Spleen (tissue), 11 donors: Measurements from ENCODE around the gene BORCS8. TPM values are rescaled to one million over a fixed set of nuclear protein-coding genes. Genes with fewer than 3 reads are reported as not detected.
A peak's percentile ranks its signal among the peaks of the same experiment; 100 is the strongest.

Source experiments
- DNase-seq: peaks from one replicate; pipeline ENCODE4 v3.0.0-alpha.2; 2020
- H3K27ac ChIP-seq, 8 donors: fragments of 200-600 bp; sonication (generic) in 7 of 8; 1 replicate in 4 of 8; 2 replicates in 4 of 8; pipeline versions ENCODE4 v1.5.0 to v1.8.0; 2016 to 2021; ENCODE audit warnings: inconsistent platforms in 4 of 8, mild to moderate bottlenecking in 4 of 8, moderate library complexity in 1 of 8
- H3K27me3 ChIP-seq, 7 donors: fragments of 200-600 bp; sonication (generic) in 6 of 7; replicated peaks in 1 of 7; 1 replicate in 4 of 7; 2 replicates in 3 of 7; pipeline versions ENCODE4 v1.5.0 to v1.8.0; 2016 to 2021; ENCODE audit warnings: inconsistent platforms in 3 of 7, mild to moderate bottlenecking in 1 of 7
- H3K36me3 ChIP-seq, 6 donors: fragments of 200-600 bp; sonication (generic) in 5 of 6; 1 replicate in 4 of 6; 2 replicates in 2 of 6; pipeline versions ENCODE4 v1.5.0 to v1.8.0; 2016 to 2021; ENCODE audit warnings: inconsistent platforms in 2 of 6
- H3K4me1 ChIP-seq, 6 donors: fragments of 200-600 bp; sonication (generic) in 5 of 6; 1 replicate in 3 of 6; 2 replicates in 3 of 6; pipeline versions ENCODE4 v1.5.0 to v1.8.0; 2016 to 2021; ENCODE audit warnings: inconsistent platforms in 3 of 6
- H3K4me3 ChIP-seq, 8 donors: fragments of 200-600 bp; sonication (generic) in 7 of 8; 1 replicate in 4 of 8; 2 replicates in 4 of 8; pipeline versions ENCODE4 v1.5.0 to v1.8.0; 2016 to 2021; ENCODE audit warnings: inconsistent platforms in 4 of 8, mild to moderate bottlenecking in 4 of 8, moderate library complexity in 2 of 8
- H3K9me3 ChIP-seq, 8 donors: fragments of 200-600 bp; sonication (generic) in 7 of 8; 1 replicate in 4 of 8; 2 replicates in 4 of 8; pipeline versions ENCODE4 v1.5.0 to v1.8.0; 2016 to 2021; ENCODE audit warnings: inconsistent platforms in 4 of 8
- CTCF ChIP-seq, 11 experiments: fragments of 200-600 bp in 7 of 11; fragments of 450-650 bp in 4 of 11; sonication (generic) in 4 of 11; IDR thresholded peaks in 8 of 11; conservative IDR thresholded peaks in 3 of 11; 1 replicate in 7 of 11; 2 replicates in 4 of 11; pipeline versions ENCODE4 v1.4.0 to v1.8.0; 2016 to 2021; ENCODE audit warnings: antibody characterized with exemption in 11 of 11, inconsistent platforms in 4 of 11, mild to moderate bottlenecking in 1 of 11
- POLR2A ChIP-seq, 3 donors: fragments of 450-650 bp; IDR thresholded peaks; one replicate each; pipeline ENCODE4 v1.5.1; 2017; ENCODE audit warnings: antibody characterized with exemption in 3 of 3, mild to moderate bottlenecking in 1 of 3
- POLR2AphosphoS5 ChIP-seq, 3 donors: sonication (generic); formaldehyde crosslinking; IDR thresholded peaks; one replicate each; pipeline ENCODE4 v1.5.1; 2017; ENCODE audit warnings: antibody characterized with exemption in 3 of 3
- WGBS, 5 donors: extraction: QIAGEN DNeasy Blood & Tissue Kit in 3 of 5; methylation state at CpG; one replicate each; pipeline versions ENCODE4 v1.1.5 to v1.1.7; 2013 to 2018; 5-methylcytosine and 5-hydroxymethylcytosine counted together
- intact Hi-C: fragments of 100-400 bp; cut with DNase I; formaldehyde crosslinking; loops from one replicate; pipeline ENCODE4 v1.15.0; 2023; ENCODE audit warnings: low total_unique reads
- polyA plus RNA-seq, 3 donors: library from polyadenylated mRNA; stranded (reverse); fragments of 200-250 nt; gene quantifications; one replicate each; pipeline ENCODE4 v1.2.1, GENCODE V29; 2013
- total RNA-seq, 7 donors: library from RNA; depleted of rRNA in 3 of 7; stranded (reverse); fragments of >200 nt in 3 of 7; fragmentation: NEBNext Ultra II Directional in 4 of 7; extraction: Animal tissue kit (Norgen Biotek cat#: 25700) in 4 of 7; gene quantifications; one replicate each; pipeline versions ENCODE4 v1.1.0 to v1.2.1, GENCODE V29; 2016 to 2021
- donor health status: healthy with polysubstance abuse.
- donor health status: DM: no; HTN: no; CAD: no; lungs with moderate emphysema.
- donor health status: DM: no; HTN: no; CAD: no.
- donor health status: Bipolar disorder and iron deficiency.
- donor health status: healthy.
- donor health status: DM: no; HTN: no; CAD: no.
- donor health status: DM: yes; HTN: yes; CAD: no.

Gene BORCS8
- total and polyA plus RNA-seq, 10 donors: 14.0 to 52.1 (median 26.2) TPM

GRCh38 chr19:19165396-19165795, 26.6 kb downstream of the BORCS8 start:
- intact Hi-C loops: no loop called here
- peaks cover 0 to 26% (median 15%) of the 10 kb centered on the region in 6 donors for H3K4me1 ChIP-seq
- TF ChIP-seq POLR2AphosphoS5 (IDR thresholded peaks at IDR 0.05): no peak
- no peak for TF ChIP-seq CTCF (IDR thresholded peaks at IDR 0.05 in 8 of 11, conservative IDR thresholded peaks at IDR 0.05 in 3 of 11)
- TF ChIP-seq POLR2A (IDR thresholded peaks at IDR 0.05): no peak
- peaks cover 0 to 13% (median 0%) of the 10 kb centered on the region in 7 donors for H3K27me3 ChIP-seq
- H3K9me3 ChIP-seq: no peaks in the 10 kb centered on the region
- no peak for DNase-seq
- peaks cover 0 to 24% (median 0%) of the 10 kb centered on the region in 6 donors for H3K36me3 ChIP-seq
- no peak overlapping the region for H3K4me3 ChIP-seq
- H3K27ac ChIP-seq: no peak overlapping the region
- WGBS, 5 donors: 91 to 100% (median 93%) methylated on average over 1 of the region's 1 CpG

GRCh38 chr19:19162495-19162894, 29.5 kb downstream of the BORCS8 start:
- H3K36me3 ChIP-seq: peaks cover 0 to 20% (median 0%) of the 10 kb centered on the region in 6 donors
- no peak for TF ChIP-seq CTCF (IDR thresholded peaks at IDR 0.05 in 8 of 11, conservative IDR thresholded peaks at IDR 0.05 in 3 of 11)
- no peak overlapping the region for H3K4me3 ChIP-seq
- intact Hi-C loops: no loop called here
- WGBS, 5 donors: 90 to 95% (median 92%) methylated on average over 7 of the region's 7 CpGs
- no peak for DNase-seq
- H3K27ac ChIP-seq: no peak overlapping the region
- no peaks in the 10 kb centered on the region for H3K27me3 ChIP-seq
- peaks cover 0 to 36% (median 13%) of the 10 kb centered on the region in 6 donors for H3K4me1 ChIP-seq
- no peaks in the 10 kb centered on the region for H3K9me3 ChIP-seq

- peak in 1 of 3 donors; percentile 40 for TF ChIP-seq POLR2AphosphoS5 (IDR thresholded peaks at IDR 0.05)
- no peak for TF ChIP-seq POLR2A (IDR thresholded peaks at IDR 0.05)
- no peak for TF ChIP-seq CTCF (IDR thresholded peaks at IDR 0.05 in 8 of 11, conservative IDR thresholded peaks at IDR 0.05 in 3 of 11)
- no peaks in the 10 kb centered on the region for H3K27me3 ChIP-seq
- WGBS, 5 donors: 29 to 39% (median 34%) methylated on average over 15 to 26 of the region's 26 CpGs
- peak overlapping the region in 4 of 8 donors; percentile 16 to 66 (median 30) for H3K27ac ChIP-seq
- peaks cover 0 to 39% (median 13%) of the 10 kb centered on the region in 6 donors for H3K4me1 ChIP-seq
- H3K4me3 ChIP-seq: peak overlapping the region in 1 of 8 donors; percentile 35
- DNase-seq: peak; percentile 83
- peaks cover 0 to 27% (median 3%) of the 10 kb centered on the region in 6 donors for H3K36me3 ChIP-seq
- intact Hi-C loops: no loop called here
- peaks cover 0 to 7% (median 2%) of the 10 kb centered on the region in 8 donors for H3K9me3 ChIP-seq
Measured at GRCh38 chr19:19160461-19161035, 31.4 kb downstream of the BORCS8 start.

GRCh38 chr19:19159534-19159933, 32.4 kb downstream of the BORCS8 start:
- DNase-seq: no peak
- intact Hi-C loops: no loop called here
- Histone ChIP-seq H3K36me3 (peaks cover 0 to 26% (median 3%) of the 10 kb centered on the region in 6 donors), H3K4me3 (no peak overlapping the region), H3K4me1 (peaks cover 0 to 39% (median 13%) of the 10 kb centered on the region in 6 donors), H3K27ac (no peak overlapping the region), H3K9me3 (peaks cover 0 to 7% (median 2%) of the 10 kb centered on the region in 8 donors), H3K27me3 (no peaks in the 10 kb centered on the region)
- TF ChIP-seq POLR2A (IDR thresholded peaks at IDR 0.05) (no peak), POLR2AphosphoS5 (IDR thresholded peaks at IDR 0.05) (no peak), CTCF (IDR thresholded peaks at IDR 0.05 in 8 of 11, conservative IDR thresholded peaks at IDR 0.05 in 3 of 11) (no peak)
- WGBS, 5 donors: 88 to 95% (median 94%) methylated on average over 4 of the region's 4 CpGs
